MM.1S (cell line): ENCODE data around the gene YPEL1.

Experiments used
- DNase-seq: peaks from one replicate; pipeline ENCODE4 v3.0.0-alpha.2; 2015
- H2AFZ ChIP-seq: fragments of 300-600 bp; sonication (generic); 2 replicates; pipeline ENCODE4 v1.6.0; 2016; ENCODE audit warnings: antibody characterized with exemption, low read length
- H3F3A ChIP-seq: fragments of 300-600 bp; sonication (generic); 2 replicates; pipeline ENCODE4 v1.6.1; 2016; ENCODE audit warnings: mild to moderate bottlenecking, antibody characterized with exemption, low read length, moderate library complexity, mixed read lengths; ENCODE audit not compliant: insufficient read depth
- H3K27ac ChIP-seq: fragments of 300-600 bp; sonication (generic); 2 replicates; pipeline ENCODE4 v1.5.1; 2016; ENCODE audit warnings: mild to moderate bottlenecking, low read length
- H3K27me3 ChIP-seq: fragments of 300-600 bp; sonication (generic); replicated peaks from 2 replicates; pipeline ENCODE4 v1.6.0; 2016; ENCODE audit warnings: low read length; ENCODE audit not compliant: insufficient read depth
- H3K36me3 ChIP-seq: fragments of 300-600 bp; sonication (generic); replicated peaks from 2 replicates; pipeline ENCODE4 v1.6.1; 2016; ENCODE audit warnings: mild to moderate bottlenecking, low read length, mixed read lengths; ENCODE audit not compliant: insufficient read depth
- H3K4me1 ChIP-seq: fragments of 300-600 bp; sonication (generic); 2 replicates; pipeline ENCODE4 v1.6.1; 2016; ENCODE audit warnings: low read length, mixed read lengths
- H3K4me2 ChIP-seq: fragments of 300-600 bp; sonication (generic); 2 replicates; pipeline ENCODE4 v1.6.0; 2016; ENCODE audit warnings: low read depth, low read length
- H3K4me3 ChIP-seq: fragments of 300-600 bp; sonication (generic); 2 replicates; pipeline ENCODE4 v1.5.1; 2016; ENCODE audit warnings: low read length, mixed read lengths
- H3K79me2 ChIP-seq: fragments of 300-600 bp; sonication (generic); 2 replicates; pipeline ENCODE4 v1.6.1; 2016; ENCODE audit warnings: mixed run types, low read length, mixed read lengths
- H3K9ac ChIP-seq: fragments of 300-600 bp; sonication (generic); 2 replicates; pipeline ENCODE4 v1.6.1; 2016; ENCODE audit warnings: low read length, mixed read lengths
- H3K9me2 ChIP-seq: fragments of 300-600 bp; sonication (generic); replicated peaks from 2 replicates; pipeline ENCODE4 v1.6.1; 2016; ENCODE audit warnings: mild to moderate bottlenecking, low read length, mixed read lengths; ENCODE audit not compliant: insufficient read depth
- H3K9me3 ChIP-seq: fragments of 300-600 bp; sonication (generic); replicated peaks from 2 replicates; pipeline ENCODE4 v1.6.1; 2016; ENCODE audit warnings: mild to moderate bottlenecking, low read length, mixed read lengths; ENCODE audit not compliant: insufficient read depth
- H4K20me1 ChIP-seq: fragments of 300-600 bp; sonication (generic); 2 replicates; pipeline ENCODE4 v1.6.1; 2016; ENCODE audit warnings: mild to moderate bottlenecking, low read length, moderate library complexity, mixed read lengths; ENCODE audit not compliant: insufficient read depth
- EZH2 ChIP-seq: fragments of 300-600 bp; sonication (generic); optimal IDR thresholded peaks from 2 replicates; pipeline ENCODE3; 2017; ENCODE audit warnings: low read depth, mild to moderate bottlenecking, antibody characterized with exemption, low read length, mixed read lengths
- EZH2phosphoT487 ChIP-seq: fragments of 300-600 bp; sonication (generic); IDR thresholded peaks from 2 replicates; pipeline ENCODE4 v1.6.1; 2018; ENCODE audit warnings: antibody characterized with exemption, low read length
- TF ChIP-seq, protein P1 (sequence below): fragments of 300-600 bp; sonication (generic); IDR thresholded peaks from 2 replicates; pipeline ENCODE4 v1.5.1; 2016; ENCODE audit warnings: antibody characterized with exemption, low read length, mixed read lengths

YPEL1 gene

DNA sequence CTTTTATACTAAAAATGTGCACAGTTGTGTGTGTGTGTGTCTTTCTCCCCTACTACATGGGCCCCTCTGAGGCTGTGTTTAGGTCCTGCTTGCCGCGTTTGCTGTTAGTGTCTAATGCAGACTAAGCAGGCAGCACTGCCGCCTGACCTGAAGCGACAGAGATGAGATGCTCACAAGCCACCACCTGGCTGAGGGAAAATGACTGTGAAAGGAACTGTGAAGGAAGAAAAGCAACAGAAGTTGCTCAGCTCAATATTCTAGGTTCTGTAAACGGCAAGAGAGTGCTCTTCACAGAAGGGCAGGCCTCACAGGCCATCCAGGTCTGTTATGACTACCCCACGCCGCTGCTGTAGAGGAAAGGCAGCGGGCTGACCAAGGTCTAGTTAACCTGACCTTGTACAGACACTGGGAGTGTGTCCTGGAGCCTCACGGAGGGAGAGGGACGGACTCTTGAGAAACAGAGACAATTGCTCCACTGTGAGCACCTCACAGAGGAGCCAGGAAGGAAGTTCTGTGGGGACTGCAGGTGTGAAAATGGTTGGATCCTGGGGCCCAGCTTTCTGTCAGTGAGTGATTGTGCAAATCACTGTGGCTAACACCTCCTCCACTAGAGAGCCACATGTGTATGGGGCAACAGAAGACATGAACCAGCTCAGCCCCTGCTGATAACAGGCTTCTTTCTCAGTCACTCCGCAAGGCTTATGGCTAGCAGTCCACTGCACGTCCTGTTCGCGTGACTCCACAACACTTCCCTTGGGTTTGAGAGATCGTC is 31.3 kb upstream of the YPEL1 start:
- no peak overlapping the region for H3K27ac ChIP-seq
- H3K4me3 ChIP-seq, result no peak overlapping the region
- H3K27me3 ChIP-seq, result no peaks in the 10 kb centered on the region
- no peaks in the 10 kb centered on the region for H3K9me3 ChIP-seq
- H4K20me1 ChIP-seq, result no peaks in the 10 kb centered on the region
- no peaks in the 10 kb centered on the region for H3K79me2 ChIP-seq
- no peak for DNase-seq
- H3F3A ChIP-seq, result no peaks in the 10 kb centered on the region
- TF ChIP-seq EZH2 (no peak), EZH2phosphoT487 (no peak)
- TF ChIP-seq, protein P1, sequence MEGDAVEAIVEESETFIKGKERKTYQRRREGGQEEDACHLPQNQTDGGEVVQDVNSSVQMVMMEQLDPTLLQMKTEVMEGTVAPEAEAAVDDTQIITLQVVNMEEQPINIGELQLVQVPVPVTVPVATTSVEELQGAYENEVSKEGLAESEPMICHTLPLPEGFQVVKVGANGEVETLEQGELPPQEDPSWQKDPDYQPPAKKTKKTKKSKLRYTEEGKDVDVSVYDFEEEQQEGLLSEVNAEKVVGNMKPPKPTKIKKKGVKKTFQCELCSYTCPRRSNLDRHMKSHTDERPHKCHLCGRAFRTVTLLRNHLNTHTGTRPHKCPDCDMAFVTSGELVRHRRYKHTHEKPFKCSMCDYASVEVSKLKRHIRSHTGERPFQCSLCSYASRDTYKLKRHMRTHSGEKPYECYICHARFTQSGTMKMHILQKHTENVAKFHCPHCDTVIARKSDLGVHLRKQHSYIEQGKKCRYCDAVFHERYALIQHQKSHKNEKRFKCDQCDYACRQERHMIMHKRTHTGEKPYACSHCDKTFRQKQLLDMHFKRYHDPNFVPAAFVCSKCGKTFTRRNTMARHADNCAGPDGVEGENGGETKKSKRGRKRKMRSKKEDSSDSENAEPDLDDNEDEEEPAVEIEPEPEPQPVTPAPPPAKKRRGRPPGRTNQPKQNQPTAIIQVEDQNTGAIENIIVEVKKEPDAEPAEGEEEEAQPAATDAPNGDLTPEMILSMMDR, result no peak
- no peaks in the 10 kb centered on the region for H3K9me2 ChIP-seq
- no peaks in the 10 kb centered on the region for H3K4me1 ChIP-seq
- 0 out of 2 replicates have a peak, but pooled peaks cover 2% of the 10 kb centered on the region for H3K36me3 ChIP-seq
- no peak overlapping the region for H3K9ac ChIP-seq
- no peak overlapping the region for H2AFZ ChIP-seq
- no peak overlapping the region for H3K4me2 ChIP-seq

DNA sequence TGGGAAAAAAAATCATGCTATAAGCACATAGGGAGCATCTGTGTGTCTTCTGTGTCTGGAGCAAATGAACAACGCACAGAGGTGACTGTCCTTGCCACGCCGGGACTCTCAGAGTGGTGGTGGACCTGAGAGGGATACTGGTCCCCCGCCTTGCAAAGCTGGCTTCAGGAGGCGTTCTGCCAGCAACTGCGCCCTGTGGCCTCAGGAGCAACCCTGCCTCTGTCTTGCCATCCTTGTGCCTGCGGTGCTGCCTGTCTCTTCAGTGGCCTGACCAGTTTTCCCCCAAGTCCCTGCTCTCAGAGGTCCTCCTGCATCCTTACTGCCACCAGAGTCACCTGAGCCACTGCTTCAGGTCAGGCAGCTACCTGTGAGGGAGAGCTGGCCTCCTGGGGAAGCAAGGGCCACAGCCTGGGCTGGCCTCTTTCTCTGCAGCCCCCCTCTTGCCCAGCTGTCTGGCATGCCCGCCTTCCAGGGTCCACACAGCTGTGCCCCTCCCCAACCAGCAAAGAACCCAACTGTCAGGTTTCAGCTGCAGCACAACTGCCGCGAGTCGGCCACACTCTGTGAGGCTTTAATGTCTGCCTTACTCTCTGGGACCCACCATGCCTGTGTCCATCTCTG is 30.4 kb upstream of the YPEL1 start:
- DNase-seq, result no peak
- peaks cover 6% of the 10 kb centered on the region; the same call in 1 of the 2 replicates for H3K4me1 ChIP-seq
- H3K4me3 ChIP-seq, result no peak overlapping the region
- no peak overlapping the region for H3K27ac ChIP-seq
- TF ChIP-seq EZH2phosphoT487, result no peak
- TF ChIP-seq, protein P1, result no peak
- peaks cover 4% of the 10 kb centered on the region for H3F3A ChIP-seq
- H4K20me1 ChIP-seq, result no peaks in the 10 kb centered on the region
- no peaks in the 10 kb centered on the region for H3K9me2 ChIP-seq
- H3K27me3 ChIP-seq, result no peaks in the 10 kb centered on the region
- H3K9me3 ChIP-seq, result no peaks in the 10 kb centered on the region
- 0 out of 2 replicates have a peak, but pooled peaks cover 2% of the 10 kb centered on the region for H3K36me3 ChIP-seq
- no peak overlapping the region for H3K9ac ChIP-seq
- H2AFZ ChIP-seq, result no peak overlapping the region
- no peaks in the 10 kb centered on the region for H3K79me2 ChIP-seq
- no peak overlapping the region for H3K4me2 ChIP-seq

DNA sequence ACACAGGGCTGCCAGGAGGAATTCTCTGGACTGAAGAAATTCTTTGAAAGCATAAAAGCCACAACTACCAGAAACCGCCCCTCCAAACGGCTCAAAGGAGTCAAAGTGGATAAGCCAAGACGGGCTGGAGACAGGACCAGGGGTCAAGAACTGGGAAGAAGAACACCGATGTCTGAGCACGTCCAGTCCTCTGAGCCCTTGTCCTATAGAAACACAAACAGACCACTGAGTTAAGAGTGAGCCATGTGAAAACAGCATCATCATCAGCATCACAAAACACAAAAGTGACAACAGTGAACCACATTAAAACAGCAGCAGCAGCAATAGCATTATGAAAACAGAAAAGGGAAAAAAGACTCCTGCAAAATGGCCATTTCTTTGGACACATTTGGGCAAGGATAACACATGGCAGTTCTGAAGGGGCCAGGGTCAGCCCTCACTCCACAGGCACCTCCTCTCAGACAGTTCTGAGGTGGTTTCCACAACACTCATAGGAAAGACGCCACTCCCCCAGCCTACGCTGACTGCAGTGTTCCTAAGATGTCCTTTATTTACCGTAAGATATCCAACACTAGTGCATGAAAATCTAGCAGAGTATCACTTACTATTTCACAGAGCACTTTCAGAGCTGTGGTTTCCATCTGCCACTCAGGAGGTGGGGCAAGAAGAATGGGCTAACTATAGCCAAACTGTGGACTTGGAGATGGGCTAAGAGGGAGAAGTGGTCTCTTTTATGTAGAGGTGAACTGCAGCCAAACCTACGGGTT is 28.6 kb upstream of the YPEL1 start:
- H3K36me3 ChIP-seq, result 0 out of 2 replicates have a peak, but pooled peaks cover 2% of the 10 kb centered on the region
- no peaks in the 10 kb centered on the region for H3K9me2 ChIP-seq
- H3K9me3 ChIP-seq, result no peaks in the 10 kb centered on the region
- no peak overlapping the region for H3K4me2 ChIP-seq
- H3F3A ChIP-seq, result peaks cover 13% of the 10 kb centered on the region
- TF ChIP-seq, protein P1, result no peak
- TF ChIP-seq EZH2phosphoT487 (no peak), EZH2 (no peak)
- no peak overlapping the region for H3K27ac ChIP-seq
- no peak overlapping the region for H3K9ac ChIP-seq
- H3K27me3 ChIP-seq, result no peaks in the 10 kb centered on the region
- peaks cover 6% of the 10 kb centered on the region; the same call in 1 of the 2 replicates for H3K4me1 ChIP-seq
- H2AFZ ChIP-seq, result no peak overlapping the region
- H4K20me1 ChIP-seq, result no peaks in the 10 kb centered on the region
- no peak for DNase-seq
- H3K4me3 ChIP-seq, result no peak overlapping the region
- no peaks in the 10 kb centered on the region for H3K79me2 ChIP-seq
